ENCODE measurements around the gene AEN.

Gene AEN

DNA sequence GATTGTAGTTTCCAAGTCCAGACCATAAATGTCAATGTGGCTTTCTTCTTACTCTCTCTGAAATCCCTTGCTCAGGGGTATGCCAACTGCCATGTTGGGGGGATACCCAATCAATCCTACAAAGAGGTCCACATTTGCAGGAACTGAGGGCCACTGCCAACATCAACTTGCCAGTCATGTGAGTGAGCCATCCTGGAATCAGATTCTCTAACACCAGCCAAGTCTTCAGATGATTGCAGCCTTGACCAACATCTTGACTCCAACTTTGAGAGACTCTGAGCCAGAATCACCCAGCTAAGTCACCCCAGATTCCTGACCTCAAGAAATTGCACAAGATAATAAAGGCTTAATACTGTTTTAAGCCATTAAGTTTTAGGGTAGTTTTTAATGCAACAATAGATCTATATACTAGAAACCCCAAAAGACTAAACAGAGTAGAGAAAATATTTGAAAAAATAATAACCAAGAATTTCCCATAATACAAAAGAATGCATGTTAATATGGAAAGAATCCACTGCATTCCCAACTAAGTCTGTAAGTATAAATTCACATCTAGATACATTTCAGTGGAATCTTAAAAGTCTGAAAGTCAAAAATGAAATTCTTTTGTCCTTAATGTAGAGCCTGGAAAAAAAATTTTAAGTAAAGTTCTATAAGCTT, 40.0 kb downstream of the AEN start:
- in situ Hi-C loops (cut with HindIII; ENCODE audit: low sequenced_read_pairs), result no loop called here

GRCh38 chr15:88661761-88662556, 40.8 kb downstream of the AEN start:
- in situ Hi-C loops (cut with HindIII; ENCODE audit: low sequenced_read_pairs), result no loop called here

- in situ Hi-C loops (cut with HindIII; ENCODE audit: low sequenced_read_pairs), result no loop called here
Observed at GRCh38 chr15:88663141-88663621, 42.0 kb downstream of the AEN start.

- in situ Hi-C loops (cut with HindIII; ENCODE audit: low sequenced_read_pairs), result no loop called here
Observed at GRCh38 chr15:88664151-88664778, 43.1 kb downstream of the AEN start.

DNA sequence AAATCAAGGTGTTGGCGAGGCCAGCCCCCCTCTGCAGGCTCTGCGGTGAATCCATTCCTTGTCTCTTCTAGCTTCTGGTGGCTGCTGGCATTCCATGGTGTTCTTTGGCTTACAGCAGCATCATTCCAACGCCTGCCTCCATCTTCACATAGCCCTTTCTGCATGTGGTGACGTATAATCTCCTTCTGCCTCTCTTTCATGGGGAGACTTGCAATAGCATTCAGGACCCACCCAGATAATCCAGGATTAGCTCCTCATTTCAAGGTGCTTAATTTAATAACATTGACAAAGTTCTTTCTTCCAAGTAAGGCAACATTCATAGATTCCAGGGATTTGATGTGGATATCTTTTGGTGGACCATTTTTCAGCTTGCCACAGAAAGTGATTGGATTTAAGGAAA, 53.5 kb downstream of the AEN start:
- in situ Hi-C loops (cut with HindIII; ENCODE audit: low sequenced_read_pairs), result loop anchor here (5.0 kb wide), 2 partner anchors 58 to 62 kb away; no protein-coding TSS in a partner anchor

GRCh38 chr15:88678755-88679154, 57.6 kb downstream of the AEN start:
- in situ Hi-C loops (cut with HindIII; ENCODE audit: low sequenced_read_pairs), result loop anchor here (5.0 kb wide), 2 partner anchors 54 to 66 kb away; no protein-coding TSS in a partner anchor

DNA sequence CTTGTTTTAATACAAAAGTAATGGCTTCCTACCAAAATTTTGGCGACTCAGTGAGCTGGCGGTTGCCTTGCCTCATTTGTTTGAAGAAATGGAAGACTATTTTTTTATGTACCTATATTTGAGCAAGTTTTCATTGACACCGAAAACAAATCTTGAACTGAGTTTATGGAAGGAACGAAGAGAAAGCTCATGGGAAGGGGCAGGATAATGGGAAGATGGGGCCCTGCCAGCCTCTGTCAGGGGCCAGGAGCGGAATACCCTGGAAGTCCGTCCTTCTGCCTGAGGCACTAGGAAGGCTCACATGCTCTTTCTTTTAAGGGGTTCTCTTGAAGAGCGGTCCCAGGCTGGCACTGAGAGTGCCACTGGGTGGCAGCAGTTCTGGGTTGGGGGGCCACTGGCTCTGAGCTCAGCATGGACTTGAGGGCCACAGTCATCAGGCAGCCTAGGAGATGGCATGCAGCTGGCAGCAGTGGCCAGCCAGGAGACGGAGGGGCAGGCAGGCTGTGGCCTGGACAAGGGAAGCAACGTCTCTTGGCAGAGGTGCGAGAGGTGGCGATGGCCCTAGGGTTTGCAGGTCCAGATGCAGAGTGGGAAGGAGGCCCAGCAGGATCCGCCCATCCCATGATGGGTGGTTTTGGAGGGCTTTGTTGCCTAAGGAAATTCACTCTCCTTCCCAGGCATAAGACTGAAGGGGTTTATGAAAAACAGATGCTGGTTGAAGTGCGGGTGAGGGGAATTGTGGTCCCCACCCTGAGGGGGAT, 59.3 kb downstream of the AEN start:
- in situ Hi-C loops (cut with HindIII; ENCODE audit: low sequenced_read_pairs), result no loop called here

- in situ Hi-C loops (cut with HindIII; ENCODE audit: low sequenced_read_pairs), result no loop called here
Observed at GRCh38 chr15:88681610-88682221, 60.6 kb downstream of the AEN start.

All from endothelial cell of hepatic sinusoid (primary cell).